ENCODE data around the gene PRKAR1B.

DNA sequence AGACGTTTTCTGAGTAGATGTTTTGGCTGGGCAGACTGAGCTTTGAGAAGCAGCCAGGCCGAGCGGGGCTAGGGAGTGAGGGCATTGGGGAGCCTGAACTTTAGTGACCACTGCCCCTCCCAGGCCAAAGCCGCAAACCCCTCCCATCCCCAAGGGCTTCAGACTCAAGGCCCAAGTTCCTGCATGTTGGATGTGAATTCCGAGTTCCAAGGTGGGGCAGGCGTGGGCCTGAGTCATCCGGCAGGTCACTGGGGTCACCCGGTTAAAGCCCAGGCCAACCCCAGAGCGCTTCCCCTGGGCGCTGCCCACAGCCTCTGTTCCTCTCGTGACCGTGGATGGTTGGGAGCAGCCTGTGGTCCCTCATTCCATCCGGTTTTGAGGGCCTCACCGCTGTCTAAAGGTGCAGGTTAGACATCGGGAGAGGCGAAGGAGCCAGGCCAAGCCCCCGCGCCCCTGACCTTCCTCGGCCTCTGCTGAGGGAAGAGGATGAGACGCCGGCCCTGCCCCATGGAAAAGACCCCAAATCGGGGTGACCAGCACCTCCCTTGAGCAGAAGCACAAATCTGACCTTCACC, 200.5 kb downstream of the PRKAR1B start:
- TF ChIP-seq, protein P1, sequence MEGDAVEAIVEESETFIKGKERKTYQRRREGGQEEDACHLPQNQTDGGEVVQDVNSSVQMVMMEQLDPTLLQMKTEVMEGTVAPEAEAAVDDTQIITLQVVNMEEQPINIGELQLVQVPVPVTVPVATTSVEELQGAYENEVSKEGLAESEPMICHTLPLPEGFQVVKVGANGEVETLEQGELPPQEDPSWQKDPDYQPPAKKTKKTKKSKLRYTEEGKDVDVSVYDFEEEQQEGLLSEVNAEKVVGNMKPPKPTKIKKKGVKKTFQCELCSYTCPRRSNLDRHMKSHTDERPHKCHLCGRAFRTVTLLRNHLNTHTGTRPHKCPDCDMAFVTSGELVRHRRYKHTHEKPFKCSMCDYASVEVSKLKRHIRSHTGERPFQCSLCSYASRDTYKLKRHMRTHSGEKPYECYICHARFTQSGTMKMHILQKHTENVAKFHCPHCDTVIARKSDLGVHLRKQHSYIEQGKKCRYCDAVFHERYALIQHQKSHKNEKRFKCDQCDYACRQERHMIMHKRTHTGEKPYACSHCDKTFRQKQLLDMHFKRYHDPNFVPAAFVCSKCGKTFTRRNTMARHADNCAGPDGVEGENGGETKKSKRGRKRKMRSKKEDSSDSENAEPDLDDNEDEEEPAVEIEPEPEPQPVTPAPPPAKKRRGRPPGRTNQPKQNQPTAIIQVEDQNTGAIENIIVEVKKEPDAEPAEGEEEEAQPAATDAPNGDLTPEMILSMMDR (IDR thresholded peaks at IDR 0.05): no peak
- TF ChIP-seq POLR2A (IDR thresholded peaks at IDR 0.05): no peak

All from thyroid gland (tissue), 4 donors.